ENCODE results near the gene ZNF655.
A peak's percentile ranks its signal among the peaks of the same experiment; 100 is the strongest.

ZNF655 gene

DNA sequence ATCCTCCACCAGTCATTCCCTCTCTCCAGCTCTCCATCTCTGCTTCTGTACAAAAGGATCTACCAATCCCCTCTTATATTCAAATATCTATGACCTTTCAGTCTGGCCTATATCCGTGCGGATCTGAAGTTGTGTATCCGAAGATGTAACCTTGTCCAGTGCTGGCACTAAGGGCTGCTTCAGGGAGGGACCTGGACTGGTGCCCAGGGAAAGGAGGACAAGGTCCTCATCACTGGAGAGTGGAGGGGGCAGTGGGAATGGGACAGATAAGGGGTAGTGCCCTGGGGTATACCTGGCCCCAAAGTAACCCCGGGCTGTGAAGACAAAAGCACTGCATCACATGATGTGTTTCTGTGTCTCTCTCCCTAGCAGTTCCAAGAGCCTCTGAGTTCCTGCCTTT, 41.4 kb downstream of the ZNF655 start:
- TF ChIP-seq Cebpa-rat (IDR thresholded peaks at IDR 0.05), result no peak

DNA sequence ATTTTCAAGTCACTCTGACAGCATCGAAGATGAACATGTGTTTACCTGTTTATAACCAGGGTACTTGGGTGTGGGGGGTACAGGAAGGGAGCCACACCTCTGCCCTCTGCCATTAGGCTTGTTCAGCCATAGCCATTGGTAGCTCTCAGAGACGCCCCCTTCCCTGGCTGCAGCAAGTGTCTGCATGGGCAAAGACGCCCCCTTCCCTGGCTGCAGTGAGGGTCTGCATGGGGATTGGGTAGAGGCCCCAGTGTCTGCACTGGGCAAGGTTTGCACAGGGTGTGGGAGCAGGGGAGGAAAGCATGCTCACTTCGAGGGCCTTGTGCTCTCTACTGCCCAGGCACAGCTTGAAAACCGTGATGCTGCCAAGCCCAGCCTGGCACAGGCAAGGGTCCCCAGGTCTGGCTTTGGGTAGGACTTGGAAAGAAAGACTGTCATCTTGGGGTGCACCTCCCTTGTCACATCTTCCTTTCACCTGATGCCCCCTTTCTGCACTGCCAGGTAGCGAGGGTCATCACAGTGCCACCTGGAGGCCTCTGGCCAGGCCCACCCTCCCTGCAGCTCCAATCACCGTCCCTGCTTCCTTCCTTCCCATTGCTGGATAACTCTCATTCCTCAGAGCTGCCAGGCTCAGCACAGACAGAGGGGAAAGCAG, 43.3 kb downstream of the ZNF655 start:
- Histone ChIP-seq H4K20me1 (no peaks in the 10 kb centered on the region), H3K4me3 (no peak overlapping the region), H3K9ac (no peak overlapping the region), H3K36me3 (no peaks in the 10 kb centered on the region), H3K27ac (no peak overlapping the region), H3K4me1 (no peaks in the 10 kb centered on the region), H3K27me3 (no peaks in the 10 kb centered on the region), H3K4me2 (no peak overlapping the region), H3K9me3 (no peaks in the 10 kb centered on the region)
- no peak for TF ChIP-seq Cebpa-rat (IDR thresholded peaks at IDR 0.05)

More for the DNA sequence above, 41.4 kb downstream of the ZNF655 start:
- Histone ChIP-seq H3K4me3 (no peak overlapping the region), H3K27ac (no peak overlapping the region), H3K9ac (no peak overlapping the region), H3K9me3 (no peaks in the 10 kb centered on the region), H3K27me3 (no peaks in the 10 kb centered on the region), H3K36me3 (no peaks in the 10 kb centered on the region), H3K4me1 (no peaks in the 10 kb centered on the region), H4K20me1 (no peaks in the 10 kb centered on the region), H3K4me2 (no peak overlapping the region)

DNA sequence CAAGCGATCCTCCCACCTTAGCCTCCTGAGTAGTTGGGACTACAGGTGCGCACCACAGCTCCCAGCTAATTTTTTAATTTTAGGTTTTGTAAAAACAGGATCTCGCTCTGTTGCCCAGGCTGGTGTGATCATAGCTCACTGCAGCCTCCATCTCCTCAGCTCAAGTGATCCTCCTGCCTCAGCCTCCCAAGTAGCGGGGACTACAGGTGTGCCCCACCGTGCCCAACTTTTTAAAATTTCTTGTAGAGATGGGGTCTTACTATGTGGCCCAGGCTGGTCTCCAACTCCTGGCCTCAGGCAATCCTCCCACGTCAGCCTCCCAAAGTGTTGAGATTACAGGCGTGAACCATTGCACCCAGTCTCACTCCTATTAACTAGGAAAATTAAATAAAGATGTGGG, 47.1 kb downstream of the ZNF655 start:
- no peaks in the 10 kb centered on the region for H4K20me1 ChIP-seq
- TF ChIP-seq Cebpa-rat (IDR thresholded peaks at IDR 0.05), result no peak
- no peak overlapping the region for H3K4me2 ChIP-seq
- no peak overlapping the region for H3K27ac ChIP-seq
- H3K4me3 ChIP-seq, result no peak overlapping the region
- H3K27me3 ChIP-seq, result no peaks in the 10 kb centered on the region
- H3K4me1 ChIP-seq, result no peaks in the 10 kb centered on the region
- no peaks in the 10 kb centered on the region for H3K36me3 ChIP-seq
- no peaks in the 10 kb centered on the region for H3K9me3 ChIP-seq
- H3K9ac ChIP-seq, result no peak overlapping the region

DNA sequence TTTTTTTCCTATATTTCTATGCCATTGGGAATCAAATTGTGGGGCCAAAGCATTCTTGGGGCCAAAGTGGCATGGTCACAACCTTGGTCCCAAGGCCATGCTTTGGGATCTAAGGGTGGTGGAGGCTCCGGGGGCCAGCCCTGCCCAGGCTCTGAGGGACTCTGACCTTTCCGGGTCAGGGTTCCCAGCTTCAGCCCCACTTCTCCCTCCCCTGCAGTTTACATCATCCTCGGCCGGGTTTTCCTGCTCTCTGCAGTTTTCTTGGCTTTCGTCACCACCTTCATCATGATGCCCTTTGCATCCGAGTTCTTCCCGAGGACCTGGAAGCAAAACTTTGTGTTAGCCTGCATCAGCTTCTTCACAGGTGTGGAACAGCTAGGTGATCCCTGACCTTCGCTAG, 48.1 kb downstream of the ZNF655 start:
- Histone ChIP-seq H3K4me1 (no peaks in the 10 kb centered on the region), H3K27me3 (no peaks in the 10 kb centered on the region), H3K36me3 (no peaks in the 10 kb centered on the region), H3K27ac (no peak overlapping the region), H3K4me3 (no peak overlapping the region), H4K20me1 (no peaks in the 10 kb centered on the region), H3K9me3 (no peaks in the 10 kb centered on the region), H3K4me2 (no peak overlapping the region), H3K9ac (no peak overlapping the region)
- TF ChIP-seq Cebpa-rat (IDR thresholded peaks at IDR 0.05), result no peak

DNA sequence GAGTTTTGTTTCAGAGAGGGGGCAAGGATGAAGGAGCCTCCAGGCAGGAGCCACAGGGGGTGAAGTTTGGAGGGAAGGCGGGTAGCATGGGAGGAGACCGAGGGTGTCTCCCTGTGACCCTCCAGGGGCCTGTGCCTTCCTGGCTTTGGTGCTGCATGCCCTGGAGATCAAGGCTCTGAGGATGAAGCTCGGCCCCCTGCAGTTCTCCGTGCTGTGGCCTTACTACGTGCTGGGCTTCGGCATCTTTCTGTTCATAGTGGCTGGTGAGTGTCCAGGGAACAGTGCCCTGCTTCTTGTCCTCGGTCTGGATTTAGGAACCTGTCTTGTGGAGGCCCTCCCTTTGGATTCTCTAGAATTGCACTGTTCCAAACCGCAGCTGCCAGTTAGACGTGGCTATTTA, 49.1 kb downstream of the ZNF655 start:
- no peaks in the 10 kb centered on the region for H4K20me1 ChIP-seq
- H3K4me2 ChIP-seq, result no peak overlapping the region
- H3K4me3 ChIP-seq, result no peak overlapping the region
- no peaks in the 10 kb centered on the region for H3K36me3 ChIP-seq
- no peaks in the 10 kb centered on the region for H3K9me3 ChIP-seq
- no peaks in the 10 kb centered on the region for H3K27me3 ChIP-seq
- H3K9ac ChIP-seq, result no peak overlapping the region
- no peaks in the 10 kb centered on the region for H3K4me1 ChIP-seq
- no peak for TF ChIP-seq Cebpa-rat (IDR thresholded peaks at IDR 0.05)
- H3K27ac ChIP-seq, result no peak overlapping the region

DNA sequence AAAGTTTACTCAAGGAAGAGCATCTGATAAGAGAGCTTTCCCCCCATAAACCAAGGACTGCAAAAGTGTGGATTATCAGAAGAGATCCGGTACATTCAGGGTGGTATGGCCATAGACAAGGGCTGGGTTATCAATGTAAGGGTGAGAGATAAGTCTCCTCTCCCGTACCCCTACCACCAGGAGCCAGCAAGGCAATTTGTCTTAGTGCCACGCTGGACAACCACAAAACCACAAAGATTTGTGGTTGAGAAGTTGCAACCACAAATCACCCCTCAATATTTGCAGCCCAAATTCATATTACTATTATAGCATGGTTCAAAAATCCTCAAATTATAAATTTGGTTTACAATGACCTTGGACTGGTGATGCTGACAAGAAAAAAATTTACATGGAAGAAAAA, 56.1 kb downstream of the ZNF655 start:
- H3K27me3 ChIP-seq, result no peaks in the 10 kb centered on the region
- peaks cover 12% of the 10 kb centered on the region for H3K36me3 ChIP-seq
- no peak overlapping the region for H3K4me2 ChIP-seq
- no peaks in the 10 kb centered on the region for H4K20me1 ChIP-seq
- H3K9me3 ChIP-seq, result no peaks in the 10 kb centered on the region
- H3K4me1 ChIP-seq, result peaks cover 19% of the 10 kb centered on the region
- no peak overlapping the region for H3K27ac ChIP-seq
- no peak overlapping the region for H3K9ac ChIP-seq
- no peak for TF ChIP-seq Cebpa-rat (IDR thresholded peaks at IDR 0.05)
- no peak overlapping the region for H3K4me3 ChIP-seq

DNA sequence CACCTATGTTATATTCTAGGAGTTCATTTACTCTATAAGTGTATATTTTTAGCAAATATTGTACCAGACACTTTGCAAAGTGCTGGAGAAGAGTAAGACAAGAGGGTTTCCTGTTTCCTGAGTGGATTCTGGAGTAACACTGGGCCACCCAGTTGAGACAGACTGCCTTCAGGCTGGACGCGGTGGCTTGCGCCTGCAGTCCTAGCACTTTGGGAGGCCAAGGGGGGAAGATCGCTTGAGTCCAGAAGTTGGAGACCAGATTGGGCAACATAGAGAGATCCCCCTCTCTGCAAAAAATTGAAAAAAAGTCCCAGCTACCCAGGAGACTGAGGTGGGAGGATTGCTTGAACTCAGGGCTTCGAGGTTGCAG, 57.5 kb downstream of the ZNF655 start:
- Histone ChIP-seq H3K27me3 (no peaks in the 10 kb centered on the region), H4K20me1 (0 out of 2 replicates have a peak, but pooled peaks cover 7% of the 10 kb centered on the region), H3K9me3 (no peaks in the 10 kb centered on the region), H3K4me3 (peak overlapping the region; percentile 99), H3K9ac (no peak overlapping the region), H3K4me2 (peak overlapping the region; percentile 93), H3K36me3 (peaks cover 27% of the 10 kb centered on the region), H3K27ac (no peak overlapping the region), H3K4me1 (peaks cover 19% of the 10 kb centered on the region)
- no peak for TF ChIP-seq Cebpa-rat (IDR thresholded peaks at IDR 0.05)

DNA sequence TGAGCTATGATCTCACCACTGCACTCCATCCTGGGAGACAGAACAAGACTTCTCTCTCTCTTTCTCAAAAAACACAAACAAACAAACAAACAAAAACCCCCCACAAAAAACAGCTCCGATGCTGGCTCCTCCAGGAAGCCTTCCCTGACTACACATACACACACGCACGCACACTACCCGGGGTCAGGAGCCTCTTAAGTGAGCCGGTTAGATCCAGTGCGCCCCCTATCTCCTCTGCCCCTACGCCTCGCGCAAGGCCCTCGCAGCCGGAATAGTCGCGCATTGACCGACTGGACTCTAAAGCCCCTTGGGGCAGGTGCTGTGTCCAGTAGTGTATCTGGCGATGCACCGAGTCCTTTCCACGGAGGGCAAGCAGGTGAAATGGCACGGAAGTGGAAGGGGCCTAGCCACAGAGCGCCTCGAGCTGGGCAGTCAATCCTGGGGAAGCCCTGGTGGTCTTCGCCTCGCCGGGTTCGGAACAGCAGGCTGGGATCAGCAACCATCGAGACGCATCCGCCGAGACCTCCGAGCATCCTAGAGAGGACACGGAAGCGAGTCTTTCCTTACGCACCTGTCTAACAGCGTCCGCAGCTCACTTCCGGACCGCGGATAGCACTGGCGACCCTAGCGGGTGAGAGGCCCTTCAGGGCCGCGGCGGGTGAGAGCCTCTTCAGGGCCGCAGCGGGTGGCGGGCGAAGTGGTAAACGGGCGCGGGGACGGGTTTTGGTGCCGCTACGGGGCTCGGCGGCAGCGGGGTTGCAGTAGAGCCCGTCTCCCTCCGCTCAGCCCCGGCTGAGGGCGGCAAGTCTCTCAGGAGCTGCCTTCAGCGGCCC, 58.1 kb downstream of the ZNF655 start, which contains the start of gene ZSCAN25:
Gene ZSCAN25, plus strand, starts transcription at position 588 of the 833 bp plus-strand sequence. CDS start 2,661 bp downstream, outside the sequence.
- Histone ChIP-seq H4K20me1 (0 out of 2 replicates have a peak, but pooled peaks cover 13% of the 10 kb centered on the region), H3K4me1 (peaks cover 19% of the 10 kb centered on the region), H3K27me3 (no peaks in the 10 kb centered on the region), H3K9ac (peak within 1 kb of the TSS; percentile 95), H3K9me3 (no peaks in the 10 kb centered on the region), H3K4me3 (peak within 1 kb of the TSS; percentile 99), H3K4me2 (peak within 1 kb of the TSS; percentile 93), H3K36me3 (peaks cover 33% of the 10 kb centered on the region), H3K27ac (peak within 1 kb of the TSS; percentile 92)
- no peak for TF ChIP-seq Cebpa-rat (IDR thresholded peaks at IDR 0.05)

DNA sequence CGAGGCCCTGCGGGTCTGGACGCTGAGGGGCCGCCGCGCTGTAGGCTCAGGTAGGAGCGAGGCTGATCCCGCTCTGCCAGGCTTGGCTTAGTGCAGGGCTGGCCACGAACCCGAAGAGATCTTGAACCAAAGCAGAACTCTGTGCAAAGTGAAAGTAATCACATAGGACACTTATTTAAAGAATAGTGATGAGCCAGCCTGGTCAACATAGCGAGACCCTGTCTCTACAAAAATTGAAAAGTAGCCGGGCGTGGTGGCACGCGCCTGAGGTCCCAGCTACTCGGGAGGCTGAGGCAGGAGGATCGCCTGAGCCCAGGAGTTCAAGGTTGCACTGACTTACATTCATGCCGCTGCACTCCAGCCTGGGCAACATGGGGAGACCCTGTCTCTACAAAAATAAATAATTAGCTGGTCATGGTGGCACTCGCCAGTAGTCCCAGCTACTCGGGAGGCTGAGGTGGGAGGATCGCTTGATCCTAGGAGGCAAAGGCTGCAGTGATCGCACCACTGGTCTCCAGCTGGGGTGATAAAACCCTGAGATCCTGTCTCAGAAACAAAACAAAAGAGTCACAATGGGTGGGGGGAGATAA, 58.8 kb downstream of the ZNF655 start:
- no peaks in the 10 kb centered on the region for H3K27me3 ChIP-seq
- H3K36me3 ChIP-seq, result peaks cover 40% of the 10 kb centered on the region
- H4K20me1 ChIP-seq, result 0 out of 2 replicates have a peak, but pooled peaks cover 14% of the 10 kb centered on the region
- H3K4me3 ChIP-seq, result peak overlapping the region; percentile 99
- peak overlapping the region; percentile 95 for H3K9ac ChIP-seq
- TF ChIP-seq Cebpa-rat (IDR thresholded peaks at IDR 0.05), result no peak
- no peaks in the 10 kb centered on the region for H3K9me3 ChIP-seq
- H3K27ac ChIP-seq, result peak overlapping the region; percentile 92
- peak overlapping the region; percentile 93 for H3K4me2 ChIP-seq
- H3K4me1 ChIP-seq, result peaks cover 19% of the 10 kb centered on the region

DNA sequence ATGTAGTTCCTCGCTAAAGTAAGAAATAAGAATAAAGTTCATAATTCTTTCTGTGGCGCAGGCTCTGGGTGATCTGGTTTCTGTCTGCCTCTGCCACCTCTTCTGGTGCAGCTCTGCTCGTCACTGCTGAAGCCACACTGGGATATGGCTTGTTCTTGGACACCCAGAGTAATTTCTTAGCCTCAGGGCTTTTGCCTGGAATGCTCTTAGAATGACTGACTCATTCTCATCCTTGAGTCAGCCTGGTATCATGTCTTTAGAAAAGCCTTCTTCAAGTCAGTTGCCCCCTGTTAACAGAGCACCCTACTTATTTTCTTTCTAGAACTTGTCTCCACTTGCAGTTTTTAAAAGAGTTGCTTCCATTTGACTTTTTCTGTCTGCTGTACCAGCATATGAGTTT, 60.3 kb downstream of the ZNF655 start:
- peaks cover 19% of the 10 kb centered on the region for H3K4me1 ChIP-seq
- H3K4me3 ChIP-seq, result no peak overlapping the region
- H3K27ac ChIP-seq, result no peak overlapping the region
- H3K9me3 ChIP-seq, result no peaks in the 10 kb centered on the region
- H3K36me3 ChIP-seq, result peaks cover 55% of the 10 kb centered on the region
- 0 out of 2 replicates have a peak, but pooled peaks cover 21% of the 10 kb centered on the region for H4K20me1 ChIP-seq
- H3K9ac ChIP-seq, result no peak overlapping the region
- H3K4me2 ChIP-seq, result no peak overlapping the region
- no peak for TF ChIP-seq Cebpa-rat (IDR thresholded peaks at IDR 0.05)
- H3K27me3 ChIP-seq, result no peaks in the 10 kb centered on the region
